ENCODE measurements around the gene ADGRB3.
"Not testable (repeated sequence)": the region's sequence is repeated elsewhere in the genome, so short reads cannot be mapped to it uniquely, and the experiment has no call there.

The ADGRB3 gene

DNA sequence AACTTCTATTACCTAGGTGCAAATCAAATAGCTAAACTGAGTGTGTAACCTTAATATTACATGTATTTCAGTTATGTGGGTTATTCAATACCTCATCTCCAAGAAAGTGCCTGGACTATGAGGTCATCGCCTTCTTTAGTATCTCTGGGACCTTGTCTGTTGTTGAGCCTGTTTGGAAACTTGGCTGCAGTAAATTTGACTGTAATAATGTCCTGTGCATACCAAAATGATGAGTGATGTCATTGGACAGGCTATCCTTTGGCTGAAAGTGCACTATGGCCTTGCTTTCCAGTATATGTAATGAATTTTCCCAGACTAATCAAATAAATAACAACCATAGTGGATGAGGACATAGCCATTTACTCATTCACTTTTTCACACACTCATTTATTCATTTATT, 455.1 kb downstream of the ADGRB3 start:
- in situ Hi-C loops (cut with HindIII; ENCODE audit: low pct_unique_long_range_greater_than_20kb, low sequenced_read_pairs) = no loop called here
- no peak for TF ChIP-seq JUND (IDR thresholded peaks at IDR 0.05; ENCODE audit: low read depth)
- no peak for DNase-seq (ENCODE audit: low read depth in 1 of 2, low spot score in 1 of 2)

DNA sequence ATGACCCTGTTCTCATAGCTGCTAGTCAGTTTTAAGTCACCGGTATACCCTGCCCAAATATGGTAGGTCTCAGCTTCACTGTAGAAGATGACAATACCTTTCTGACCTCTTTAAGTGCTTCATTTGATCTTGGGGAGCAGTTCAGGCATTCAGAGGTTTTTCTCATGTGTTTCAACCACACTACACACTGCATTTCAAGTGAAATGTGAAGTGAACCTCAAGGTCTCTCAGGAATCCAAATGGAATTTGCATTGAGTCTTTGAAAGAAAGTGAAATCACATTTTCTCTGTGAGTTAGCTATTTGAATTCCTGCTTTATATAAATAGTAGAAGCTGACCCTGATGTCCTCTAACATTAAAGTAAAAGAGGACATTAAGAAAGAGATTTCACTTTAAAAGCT, 461.6 kb downstream of the ADGRB3 start:
- in situ Hi-C loops (cut with HindIII; ENCODE audit: low pct_unique_long_range_greater_than_20kb, low sequenced_read_pairs) = no loop called here

DNA sequence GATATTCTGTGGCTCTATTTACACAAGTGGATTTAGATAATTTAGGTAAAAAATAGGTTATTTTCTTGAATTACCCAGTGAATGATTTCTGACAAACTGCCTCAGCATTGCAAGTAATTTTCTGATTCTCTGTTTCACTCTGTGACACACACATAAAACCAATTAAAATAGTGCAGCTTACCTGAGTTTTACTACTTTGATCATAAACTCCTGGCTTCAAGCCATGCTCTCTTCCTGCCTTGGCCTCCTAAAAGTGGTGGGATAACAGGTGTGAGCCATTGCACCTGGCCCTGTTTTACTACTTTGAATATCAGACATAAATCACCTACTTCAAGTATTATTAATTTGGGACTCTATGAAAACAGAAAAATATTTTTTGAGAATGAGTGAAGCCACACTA, 462.9 kb downstream of the ADGRB3 start:
- in situ Hi-C loops (cut with HindIII; ENCODE audit: low pct_unique_long_range_greater_than_20kb, low sequenced_read_pairs) = no loop called here
- no peak for DNase-seq (ENCODE audit: low read depth in 1 of 2, low spot score in 1 of 2)
- TF ChIP-seq JUND (IDR thresholded peaks at IDR 0.05; ENCODE audit: low read depth) = no peak

More for the DNA sequence above, 461.6 kb downstream of the ADGRB3 start:
- DNase-seq (ENCODE audit: low read depth in 1 of 2, low spot score in 1 of 2) = no peak
- TF ChIP-seq JUND (IDR thresholded peaks at IDR 0.05; ENCODE audit: low read depth) = no peak

DNA sequence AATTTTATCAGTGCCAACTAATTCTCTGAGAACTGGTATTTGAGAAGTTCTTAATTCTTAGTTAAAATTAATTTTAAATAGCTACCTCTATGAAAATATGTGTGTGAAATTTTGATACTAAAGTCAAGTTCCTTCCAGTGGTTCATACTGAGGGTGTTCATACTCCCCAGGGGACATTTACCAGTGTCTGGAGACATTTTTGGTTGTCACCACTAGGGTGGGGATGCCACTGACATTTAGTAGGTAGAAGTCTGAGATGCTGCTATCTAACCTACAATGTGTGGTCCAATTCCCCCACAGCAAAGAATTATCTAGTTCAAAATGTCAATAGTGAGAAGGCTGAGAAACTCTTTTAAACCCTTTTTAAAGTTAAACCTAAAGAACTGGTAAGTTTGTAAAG, 463.8 kb downstream of the ADGRB3 start:
- no peak for TF ChIP-seq JUND (IDR thresholded peaks at IDR 0.05; ENCODE audit: low read depth)
- in situ Hi-C loops (cut with HindIII; ENCODE audit: low pct_unique_long_range_greater_than_20kb, low sequenced_read_pairs) = no loop called here
- DNase-seq (ENCODE audit: low read depth in 1 of 2, low spot score in 1 of 2) = no peak

DNA sequence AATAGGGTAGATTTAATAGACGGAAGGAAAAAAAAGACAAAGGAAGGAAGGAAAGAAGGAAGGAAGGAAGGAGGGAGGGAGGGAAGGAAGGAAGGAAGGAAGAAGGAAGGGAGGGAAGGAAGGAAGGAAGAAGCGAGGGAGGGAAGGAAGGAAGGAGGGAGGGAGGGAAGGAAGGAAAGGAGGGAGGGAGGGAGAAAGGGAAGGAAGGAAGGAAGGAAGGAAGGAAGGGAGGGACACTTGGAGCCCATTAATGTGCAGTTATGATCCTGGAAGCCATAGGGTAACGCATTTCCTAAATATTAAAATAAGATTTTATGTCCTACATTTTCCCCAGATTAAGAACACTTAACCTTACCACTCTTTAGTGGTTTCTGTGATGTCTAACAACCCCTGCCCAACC, 465.7 kb downstream of the ADGRB3 start:
- in situ Hi-C loops (cut with HindIII; ENCODE audit: low pct_unique_long_range_greater_than_20kb, low sequenced_read_pairs) = no loop called here
- no peak for DNase-seq (ENCODE audit: low read depth in 1 of 2, low spot score in 1 of 2)
- no peak for TF ChIP-seq JUND (IDR thresholded peaks at IDR 0.05; ENCODE audit: low read depth)

DNA sequence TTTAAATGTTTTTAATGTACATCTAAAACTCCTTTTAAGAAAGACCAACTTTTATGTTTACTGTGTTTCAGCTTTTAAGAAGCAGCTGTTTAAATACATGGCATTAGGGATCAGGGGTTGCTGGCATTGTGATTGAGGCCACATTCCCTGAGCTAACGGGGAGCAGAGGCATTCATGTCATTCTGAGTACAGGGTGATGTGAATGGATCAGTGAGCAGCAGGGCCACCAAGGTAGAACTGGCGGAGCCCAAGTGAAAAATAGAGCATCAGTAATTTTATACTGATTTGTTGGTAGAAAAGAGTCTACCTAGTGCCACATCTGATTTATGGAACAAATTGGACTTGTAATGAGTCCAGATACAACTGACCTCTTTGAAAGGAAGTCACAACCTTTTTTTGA, 467.3 kb downstream of the ADGRB3 start:
- TF ChIP-seq JUND (IDR thresholded peaks at IDR 0.05; ENCODE audit: low read depth) = no peak
- no peak for DNase-seq (ENCODE audit: low read depth in 1 of 2, low spot score in 1 of 2)
- in situ Hi-C loops (cut with HindIII; ENCODE audit: low pct_unique_long_range_greater_than_20kb, low sequenced_read_pairs) = no loop called here

DNA sequence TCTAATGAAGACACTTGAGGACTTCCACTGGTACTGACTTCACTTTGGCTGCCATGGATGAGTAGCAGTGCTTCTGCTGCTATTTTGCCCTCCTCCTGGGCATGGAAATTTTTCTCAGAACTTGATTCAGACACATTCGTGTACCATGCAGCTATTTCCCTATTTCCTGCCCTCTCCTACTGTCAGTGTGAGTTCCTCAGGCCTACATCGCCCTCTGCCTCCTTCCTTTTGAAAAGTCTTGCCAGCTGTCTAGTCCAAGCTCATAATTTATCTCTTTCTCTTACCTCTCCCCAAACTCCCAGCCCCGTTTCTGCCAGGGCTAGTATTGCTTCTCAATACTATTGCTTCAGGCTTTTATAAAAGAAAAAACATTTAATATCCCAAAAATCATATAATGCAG, 470.2 kb downstream of the ADGRB3 start:
- TF ChIP-seq JUND (IDR thresholded peaks at IDR 0.05; ENCODE audit: low read depth) = no peak
- in situ Hi-C loops (cut with HindIII; ENCODE audit: low pct_unique_long_range_greater_than_20kb, low sequenced_read_pairs) = no loop called here
- DNase-seq (ENCODE audit: low read depth in 1 of 2, low spot score in 1 of 2) = no peak

DNA sequence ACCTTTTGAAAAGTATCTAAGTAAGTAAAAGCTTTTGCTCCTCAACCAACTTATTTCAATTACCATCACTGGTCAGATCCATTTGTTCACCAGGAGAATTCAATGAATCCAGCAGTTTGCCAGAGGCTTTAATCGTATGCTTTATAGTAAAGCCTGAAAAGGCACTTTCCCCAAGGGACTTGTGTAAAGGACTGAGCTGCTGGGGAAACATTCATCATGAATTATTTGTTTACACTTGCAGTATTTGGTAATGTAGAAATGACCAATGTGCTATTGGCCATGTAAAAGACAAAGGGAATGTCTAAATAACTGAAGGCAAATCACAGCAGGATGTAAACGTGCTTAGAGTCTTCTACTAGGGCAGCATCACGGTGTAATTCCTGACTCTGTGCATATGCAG, 471.4 kb downstream of the ADGRB3 start:
- no peak for TF ChIP-seq JUND (IDR thresholded peaks at IDR 0.05; ENCODE audit: low read depth)
- in situ Hi-C loops (cut with HindIII; ENCODE audit: low pct_unique_long_range_greater_than_20kb, low sequenced_read_pairs) = no loop called here
- DNase-seq (ENCODE audit: low read depth in 1 of 2, low spot score in 1 of 2) = no peak

DNA sequence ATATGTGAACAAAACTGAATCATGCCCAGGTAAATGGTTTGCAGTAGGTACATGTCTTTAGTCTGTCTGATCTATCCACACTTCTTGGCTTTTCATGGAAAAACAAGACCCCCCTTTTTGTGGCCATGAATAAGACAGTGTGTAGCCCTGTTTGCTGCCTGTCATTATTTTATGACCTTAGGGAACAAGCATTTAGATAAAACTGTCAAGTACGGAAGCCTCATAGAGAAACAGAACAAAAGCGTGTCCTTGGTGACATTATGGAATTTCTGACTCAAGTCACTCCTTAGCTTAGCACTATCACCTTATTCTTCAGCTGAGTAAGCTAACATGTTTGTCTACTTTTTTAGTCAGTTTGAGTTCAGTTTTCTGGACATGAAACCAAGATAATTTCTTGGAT, 476.2 kb downstream of the ADGRB3 start:
- TF ChIP-seq JUND (IDR thresholded peaks at IDR 0.05; ENCODE audit: low read depth) = no peak
- in situ Hi-C loops (cut with HindIII; ENCODE audit: low pct_unique_long_range_greater_than_20kb, low sequenced_read_pairs) = no loop called here
- no peak for DNase-seq (ENCODE audit: low read depth in 1 of 2, low spot score in 1 of 2)

DNA sequence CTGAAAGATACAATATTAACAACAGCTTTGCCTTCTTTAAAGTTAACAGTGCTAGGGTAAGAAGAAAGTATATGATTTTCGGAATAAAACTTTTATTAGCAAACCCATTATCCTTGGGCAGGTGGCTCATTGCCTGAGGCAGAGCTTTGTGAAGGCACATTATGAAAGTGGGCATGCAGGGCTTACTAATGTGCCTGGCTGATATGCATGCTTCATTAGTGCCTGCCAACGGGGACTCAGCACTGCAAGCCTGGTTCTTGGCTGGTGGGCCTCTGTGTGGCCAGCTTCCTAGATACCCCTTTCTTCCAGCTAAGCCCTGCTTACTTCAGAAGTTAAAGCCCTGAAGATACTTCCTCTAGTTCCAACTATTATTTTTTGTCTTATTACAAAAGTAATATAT, 481.6 kb downstream of the ADGRB3 start:
- in situ Hi-C loops (cut with HindIII; ENCODE audit: low pct_unique_long_range_greater_than_20kb, low sequenced_read_pairs) = no loop called here
- no peak for DNase-seq (ENCODE audit: low read depth in 1 of 2, low spot score in 1 of 2)
- TF ChIP-seq JUND (IDR thresholded peaks at IDR 0.05; ENCODE audit: low read depth) = no peak

DNA sequence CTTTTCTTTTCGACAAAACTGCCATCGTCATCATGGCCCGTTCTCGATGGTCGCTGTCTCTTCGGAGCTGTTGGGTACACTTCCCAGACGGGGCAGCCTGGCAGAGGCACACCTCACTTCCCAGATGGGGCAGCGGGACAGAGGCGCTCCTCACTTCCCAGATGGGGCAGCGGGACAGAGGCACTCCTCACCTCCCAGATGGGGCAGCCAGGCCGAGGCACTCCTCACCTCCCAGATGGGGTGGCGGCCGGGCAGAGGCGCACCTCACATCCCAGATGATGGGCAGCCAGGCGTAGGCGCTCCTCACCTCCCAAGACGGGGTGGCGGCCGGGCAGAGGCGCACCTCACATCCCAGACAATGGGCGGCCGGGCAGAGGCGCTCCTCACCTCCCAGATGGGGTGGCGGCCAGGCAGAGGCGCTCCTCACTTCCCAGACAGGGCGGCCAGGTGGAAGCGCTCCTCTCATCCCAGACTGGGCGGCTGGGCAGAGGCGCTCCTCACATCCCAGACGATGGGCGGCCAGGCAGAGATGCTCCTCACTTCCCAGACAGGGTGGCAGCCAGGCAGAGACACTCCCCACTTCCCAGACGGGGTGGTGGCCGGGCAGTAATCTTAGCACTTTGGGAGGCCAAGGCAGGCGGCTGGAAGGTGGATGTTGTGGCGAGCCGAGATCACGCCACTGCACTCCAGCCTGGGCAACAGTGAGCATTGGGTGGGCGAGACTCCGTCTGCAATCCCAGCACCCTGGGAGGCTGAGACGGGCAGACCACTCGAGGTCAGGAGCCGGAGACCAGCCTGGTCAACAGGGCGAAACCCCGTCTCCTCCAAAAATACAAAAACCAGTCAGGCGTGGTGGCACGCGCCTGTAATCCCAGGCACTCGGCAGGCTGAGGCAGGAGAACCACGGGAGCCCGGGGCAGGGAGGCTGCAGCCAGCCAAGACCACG, 486.7 kb downstream of the ADGRB3 start:
- DNase-seq (ENCODE audit: low read depth in 1 of 2, low spot score in 1 of 2); in situ Hi-C loops (cut with HindIII; ENCODE audit: low pct_unique_long_range_greater_than_20kb, low sequenced_read_pairs): not testable (repeated sequence)

DNA sequence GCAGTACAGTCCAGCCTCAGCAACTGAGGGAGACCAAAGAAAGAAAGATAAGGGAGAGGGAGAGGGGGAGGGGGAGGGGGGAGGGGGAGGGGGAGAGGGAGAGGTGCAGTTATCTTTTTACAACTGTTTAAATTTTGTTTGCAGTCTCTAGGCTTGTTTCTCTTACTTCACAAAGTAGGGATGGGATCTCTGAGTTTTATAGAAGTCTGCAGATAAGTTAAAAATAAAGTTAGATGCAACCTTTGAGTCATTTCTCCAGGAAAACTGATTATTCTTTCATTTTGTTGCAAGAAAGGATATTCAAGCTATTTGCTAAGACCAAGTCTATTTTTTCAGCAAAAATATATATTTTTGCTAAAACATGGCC, 487.3 kb downstream of the ADGRB3 start:
- no peak for TF ChIP-seq JUND (IDR thresholded peaks at IDR 0.05; ENCODE audit: low read depth)
- DNase-seq (ENCODE audit: low read depth in 1 of 2, low spot score in 1 of 2) = no peak
- in situ Hi-C loops (cut with HindIII; ENCODE audit: low pct_unique_long_range_greater_than_20kb, low sequenced_read_pairs) = no loop called here

DNA sequence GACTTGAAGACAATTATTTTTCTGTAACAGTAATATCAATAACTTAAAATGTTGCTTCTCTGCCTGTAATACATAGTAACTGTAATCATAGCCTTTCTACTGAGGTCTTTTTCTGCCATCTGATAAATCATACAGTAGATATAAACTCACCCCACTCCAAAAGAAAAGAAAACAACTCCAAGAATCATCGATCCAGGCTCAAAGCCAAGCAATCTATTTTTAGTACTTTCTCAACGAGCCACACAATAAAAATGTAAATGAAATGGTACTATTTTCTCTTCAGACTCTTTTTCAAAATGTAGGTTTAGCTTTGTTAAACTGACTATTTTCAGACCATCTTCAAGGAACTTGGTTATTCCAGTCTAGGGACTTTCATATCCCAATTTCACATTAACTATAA, 493.3 kb downstream of the ADGRB3 start:
- no peak for DNase-seq (ENCODE audit: low read depth in 1 of 2, low spot score in 1 of 2)
- no peak for TF ChIP-seq JUND (IDR thresholded peaks at IDR 0.05; ENCODE audit: low read depth)
- in situ Hi-C loops (cut with HindIII; ENCODE audit: low pct_unique_long_range_greater_than_20kb, low sequenced_read_pairs) = no loop called here

DNA sequence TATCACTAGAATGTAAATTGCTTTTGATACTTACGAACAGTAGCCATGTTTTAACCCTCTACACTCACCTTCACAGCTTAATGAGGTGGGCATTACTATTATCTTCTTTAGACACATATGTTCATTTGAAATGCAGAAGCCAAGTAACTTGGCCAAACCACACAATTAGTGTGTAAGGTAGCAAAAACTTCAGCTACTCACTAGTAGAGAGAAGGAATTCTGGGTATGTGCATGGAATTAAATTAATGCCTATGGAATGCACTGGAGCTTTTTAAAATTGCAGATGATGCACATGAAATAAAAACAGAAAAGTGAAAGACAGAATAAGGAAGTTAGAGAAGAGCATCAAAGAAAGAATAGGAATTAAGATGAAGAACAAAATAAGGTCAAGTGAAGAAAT, 494.0 kb downstream of the ADGRB3 start:
- DNase-seq (ENCODE audit: low read depth in 1 of 2, low spot score in 1 of 2) = no peak
- no peak for TF ChIP-seq JUND (IDR thresholded peaks at IDR 0.05; ENCODE audit: low read depth)
- in situ Hi-C loops (cut with HindIII; ENCODE audit: low pct_unique_long_range_greater_than_20kb, low sequenced_read_pairs) = no loop called here
